ENCODE measurements around the gene ADAT3. TPM values are rescaled to one million over a fixed set of nuclear protein-coding genes. Genes with fewer than 3 reads are reported as not detected.

Gene ADAT3
- total and polyA plus RNA-seq, 2 of the 4 experiments (the other 2 are of a cell fraction) = 0.36 to 2.8 TPM

DNA sequence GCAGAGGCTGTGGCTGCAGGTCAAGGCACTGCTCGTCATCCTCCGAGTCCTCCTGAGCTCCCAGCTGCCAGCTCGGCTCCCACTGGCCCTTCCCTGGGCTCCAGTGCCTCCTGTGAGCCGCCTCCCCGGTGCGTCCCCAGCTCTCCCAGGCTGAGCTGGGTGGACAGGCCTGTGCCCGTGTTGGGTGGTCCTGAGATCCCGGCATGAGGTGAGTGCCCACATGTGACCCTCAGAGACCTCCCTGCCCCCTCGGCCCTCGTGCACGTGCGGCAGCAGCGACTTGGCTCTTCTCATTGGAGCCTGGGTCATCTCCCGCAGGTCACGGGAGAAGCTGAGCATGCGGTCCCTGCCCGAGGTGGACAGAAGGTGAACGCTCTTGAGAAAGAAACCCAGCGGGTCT lies 15.4 kb downstream of the ADAT3 start:
- no peak overlapping the region for H2AK5ac ChIP-seq (ENCODE audit: low read depth, low read length)
- no peak overlapping the region for H4K8ac ChIP-seq (ENCODE audit: low read depth in 2 of 2, low read length in 2 of 2)
- dilution Hi-C loops (cut with HindIII; ENCODE audit: low sequenced_read_pairs, unreplicated experiment) (no loop called here), in situ Hi-C loops (cut with MboI; ENCODE audit: low sequenced_read_pairs) (no loop called here), intact Hi-C loops (cut with micrococcal nuclease) (no loop called here)
- no peaks in the 10 kb centered on the region for H3K4me1 ChIP-seq (ENCODE audit: control insufficient read depth, insufficient read depth, low read length)
- H3K23ac ChIP-seq (ENCODE audit: low read depth, low read length) = no peak overlapping the region
- H2AK9ac ChIP-seq (replicated peaks; ENCODE audit: low read depth, low read length, poor library complexity) = no peak overlapping the region
- H4K91ac ChIP-seq (ENCODE audit: insufficient read depth, low read depth, low read length) = no peak overlapping the region
- H3K4me2 ChIP-seq (ENCODE audit: low read depth, low read length) = no peak overlapping the region
- H3K9ac ChIP-seq (ENCODE audit: low read depth, low read length) = no peak overlapping the region
- H2BK120ac ChIP-seq (ENCODE audit: low read depth, low read length) = no peak overlapping the region
- 95% methylated on average over 18 of the region's 19 CpGs; no CpG with 5 or more reads in 1 of the 2 experiments for WGBS, 2 experiments (ENCODE audit: extremely low coverage in 2 of 2, insufficient read length in 1 of 2)
- no peak overlapping the region for H4K5ac ChIP-seq (ENCODE audit: low read depth, low read length)
- no peak overlapping the region for H3K56ac ChIP-seq (ENCODE audit: extremely low read depth, insufficient read depth, low read length)
- H3K9me3 ChIP-seq (ENCODE audit: control insufficient read depth, insufficient read depth, low read length) = no peaks in the 10 kb centered on the region
- H2BK20ac ChIP-seq (ENCODE audit: low read depth, low read length) = no peak overlapping the region
- no peak overlapping the region for H2BK15ac ChIP-seq (ENCODE audit: low read depth, low read length)
- POLR2A ChIA-PET (ENCODE audit: unreplicated experiment) = no interaction called here
- H3K27ac ChIP-seq (ENCODE audit: insufficient read depth, low read length) = no peak overlapping the region
- CTCF ChIA-PET = no interaction called here
- H3K4me3 ChIP-seq (ENCODE audit: insufficient read depth, low read depth, low read length) = no peak overlapping the region
- TF ChIP-seq RFX5 (IDR thresholded peaks at IDR 0.05; ENCODE audit: low read depth, low read length) = no peak
- TF ChIP-seq MAZ (IDR thresholded peaks at IDR 0.05; ENCODE audit: borderline replicate concordance, low read depth, low read length) = no peak
- no peak for TF ChIP-seq RAD21 (IDR thresholded peaks at IDR 0.05; ENCODE audit: low read length)
- TF ChIP-seq BHLHE40 (IDR thresholded peaks at IDR 0.05; ENCODE audit: low read depth, low read length) = no peak
- no peak for TF ChIP-seq FOS (IDR thresholded peaks at IDR 0.05; ENCODE audit: low read depth, low read length)
- no peak for TF ChIP-seq SMC3 (IDR thresholded peaks at IDR 0.05; ENCODE audit: low read depth, low read length)
- TF ChIP-seq, protein P1, sequence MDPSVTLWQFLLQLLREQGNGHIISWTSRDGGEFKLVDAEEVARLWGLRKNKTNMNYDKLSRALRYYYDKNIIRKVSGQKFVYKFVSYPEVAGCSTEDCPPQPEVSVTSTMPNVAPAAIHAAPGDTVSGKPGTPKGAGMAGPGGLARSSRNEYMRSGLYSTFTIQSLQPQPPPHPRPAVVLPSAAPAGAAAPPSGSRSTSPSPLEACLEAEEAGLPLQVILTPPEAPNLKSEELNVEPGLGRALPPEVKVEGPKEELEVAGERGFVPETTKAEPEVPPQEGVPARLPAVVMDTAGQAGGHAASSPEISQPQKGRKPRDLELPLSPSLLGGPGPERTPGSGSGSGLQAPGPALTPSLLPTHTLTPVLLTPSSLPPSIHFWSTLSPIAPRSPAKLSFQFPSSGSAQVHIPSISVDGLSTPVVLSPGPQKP (IDR thresholded peaks at IDR 0.05; ENCODE audit: borderline replicate concordance, low read depth, low read length) = no peak
- TF ChIP-seq RCOR1 (IDR thresholded peaks at IDR 0.05; ENCODE audit: insufficient replicate concordance, low read length) = no peak
- TF ChIP-seq MXI1 (IDR thresholded peaks at IDR 0.05; ENCODE audit: borderline replicate concordance, low read depth, low read length) = no peak
- TF ChIP-seq, protein P2, sequence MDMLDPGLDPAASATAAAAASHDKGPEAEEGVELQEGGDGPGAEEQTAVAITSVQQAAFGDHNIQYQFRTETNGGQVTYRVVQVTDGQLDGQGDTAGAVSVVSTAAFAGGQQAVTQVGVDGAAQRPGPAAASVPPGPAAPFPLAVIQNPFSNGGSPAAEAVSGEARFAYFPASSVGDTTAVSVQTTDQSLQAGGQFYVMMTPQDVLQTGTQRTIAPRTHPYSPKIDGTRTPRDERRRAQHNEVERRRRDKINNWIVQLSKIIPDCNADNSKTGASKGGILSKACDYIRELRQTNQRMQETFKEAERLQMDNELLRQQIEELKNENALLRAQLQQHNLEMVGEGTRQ (IDR thresholded peaks at IDR 0.05; ENCODE audit: low read depth, low read length) = no peak
- TF ChIP-seq POLR2A (IDR thresholded peaks at IDR 0.05; ENCODE audit: low read depth, low read length) = no peak
- no peak overlapping the region for H2BK5ac ChIP-seq (ENCODE audit: low read depth, low read length, poor library complexity, severe bottlenecking)
- no TSS peak for BruUV-seq (replicated peaks)
- no peak for ATAC-seq (ENCODE audit: low read depth)
- H3K14ac ChIP-seq (replicated peaks; ENCODE audit: low read depth, low read length) = no peak overlapping the region
- H3K27me3 ChIP-seq (ENCODE audit: control insufficient read depth, insufficient read depth, low read length) = no peaks in the 10 kb centered on the region
- H3K9me1 ChIP-seq (ENCODE audit: insufficient read depth, low read length) = no peaks in the 10 kb centered on the region
- no peak overlapping the region for H3K4ac ChIP-seq (ENCODE audit: low read depth, low read length)
- H4K20me1 ChIP-seq (ENCODE audit: insufficient read depth, low read length) = peaks cover 9% of the 10 kb centered on the region; the same call in 1 of the 2 replicates
- H3K79me1 ChIP-seq (ENCODE audit: low read depth in 1 of 2, low read length in 2 of 2) = peaks cover 0 to 5% of the 10 kb centered on the region in 2 experiments; a peak in 1 of 4 replicates
- no peak overlapping the region for H3K18ac ChIP-seq (ENCODE audit: low read depth, low read length)
- H3K36me3 ChIP-seq (ENCODE audit: control insufficient read depth, insufficient read depth, low read length) = peaks cover 65% of the 10 kb centered on the region
- H2AFZ ChIP-seq (replicated peaks; ENCODE audit: low read length, poor library complexity) = no peak overlapping the region
- no peak for DNase-seq

All from IMR-90 (cell line).